ENCODE results near the gene THRB.

Gene THRB

GRCh38 chr3:24211381-24211780 lies 283.3 kb downstream of the THRB start:
- no peak for DNase-seq

GRCh38 chr3:24202071-24202470 lies 292.6 kb downstream of the THRB start:
- DNase-seq: peak; percentile 78

- DNase-seq: peak; percentile 50
Observed at GRCh38 chr3:24201301-24201700, 293.3 kb downstream of the THRB start.

GRCh38 chr3:24199775-24200247 lies 294.8 kb downstream of the THRB start:
- peak; percentile 76 for DNase-seq

GRCh38 chr3:24199300-24199699 lies 295.4 kb downstream of the THRB start:
- no peak for DNase-seq

- DNase-seq: no peak
Observed at GRCh38 chr3:24198728-24199127, 295.9 kb downstream of the THRB start.

GRCh38 chr3:24197809-24198208 lies 296.8 kb downstream of the THRB start:
- no peak for DNase-seq

GRCh38 chr3:24196526-24196925 lies 298.1 kb downstream of the THRB start:
- DNase-seq: peak; percentile 86

- no peak for DNase-seq
Observed at GRCh38 chr3:24195504-24196230, 299.0 kb downstream of the THRB start.

GRCh38 chr3:24192469-24193056 lies 302.1 kb downstream of the THRB start:
- no peak for DNase-seq

GRCh38 chr3:24191801-24192403 lies 302.7 kb downstream of the THRB start:
- DNase-seq: peak; percentile 62

GRCh38 chr3:24190256-24190655 lies 304.4 kb downstream of the THRB start:
- DNase-seq: no peak

GRCh38 chr3:24185738-24186384 lies 308.8 kb downstream of the THRB start:
- DNase-seq: peak; percentile 65

GRCh38 chr3:24184528-24185176 lies 310.0 kb downstream of the THRB start:
- no peak for DNase-seq

- no peak for DNase-seq
Observed at GRCh38 chr3:24182756-24183155, 311.9 kb downstream of the THRB start.

GRCh38 chr3:24181256-24181655 lies 313.4 kb downstream of the THRB start:
- no peak for DNase-seq

- no peak for DNase-seq
Observed at GRCh38 chr3:24180616-24181015, 314.0 kb downstream of the THRB start.

- DNase-seq: peak; percentile 22
Observed at GRCh38 chr3:24177201-24177600, 317.4 kb downstream of the THRB start.

- no peak for DNase-seq
Observed at GRCh38 chr3:24174614-24175013, 320.0 kb downstream of the THRB start.

GRCh38 chr3:24168977-24169376 lies 325.7 kb downstream of the THRB start:
- DNase-seq: no peak

GRCh38 chr3:24167429-24167828 lies 327.2 kb downstream of the THRB start:
- DNase-seq: no peak

GRCh38 chr3:24166515-24166914 lies 328.1 kb downstream of the THRB start:
- DNase-seq: no peak

GRCh38 chr3:24165603-24165982 lies 329.1 kb downstream of the THRB start:
- no peak for DNase-seq

All from fibroblast of skin of right quadriceps (primary cell).